NCI-H146 treated with DMSO at 0.1 percent for 48 hours (cell line): ENCODE results near the gene MTHFD1L.
"Not testable (repeated sequence)": the region's sequence is repeated elsewhere in the genome, so short reads cannot be mapped to it uniquely, and the experiment has no call there.

Experiments used
- DNase-seq: peaks from one replicate; lab custom pipeline; 2025; ENCODE audit not compliant: unreplicated experiment; lab: John Stamatoyannopoulos, UW

Gene MTHFD1L

DNA sequence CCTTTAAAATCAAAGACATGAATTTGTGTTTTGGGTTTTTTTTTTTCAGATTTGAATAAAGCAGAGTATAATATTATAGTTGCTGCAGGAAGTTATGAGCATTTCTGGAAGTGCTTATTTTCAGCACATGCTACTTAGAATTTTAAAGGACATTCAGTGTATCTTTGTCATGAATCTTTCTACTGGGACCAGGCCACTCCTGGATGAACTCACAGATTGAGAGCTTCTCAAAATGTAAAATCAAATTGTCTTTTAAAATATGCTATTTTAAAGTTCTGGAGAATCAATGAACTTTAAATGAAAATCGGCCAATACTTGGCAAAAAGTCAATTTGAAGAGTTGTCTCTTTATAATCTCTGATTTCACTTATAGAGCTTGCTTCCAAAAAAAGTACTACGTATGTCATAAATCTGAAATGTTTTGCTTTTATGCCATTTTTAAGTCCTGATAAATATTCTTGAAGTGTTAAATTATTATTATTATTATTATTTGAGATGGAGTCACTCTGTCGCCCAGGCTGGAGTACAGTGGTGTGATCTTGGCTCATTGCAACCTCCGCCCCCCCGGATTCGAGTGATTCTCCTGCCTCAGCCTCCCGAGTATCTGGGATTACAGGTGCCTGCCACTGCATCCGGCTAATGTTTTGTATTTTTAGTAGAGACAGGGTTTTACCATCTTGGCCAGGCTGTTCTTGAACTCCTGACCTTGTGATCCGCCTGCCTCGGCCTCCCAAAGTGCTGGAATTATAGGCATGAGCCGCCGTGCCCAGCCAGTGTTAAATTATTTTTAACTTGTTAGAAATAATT, 198.5 kb downstream of the MTHFD1L start:
- DNase-seq, result no peak

DNA sequence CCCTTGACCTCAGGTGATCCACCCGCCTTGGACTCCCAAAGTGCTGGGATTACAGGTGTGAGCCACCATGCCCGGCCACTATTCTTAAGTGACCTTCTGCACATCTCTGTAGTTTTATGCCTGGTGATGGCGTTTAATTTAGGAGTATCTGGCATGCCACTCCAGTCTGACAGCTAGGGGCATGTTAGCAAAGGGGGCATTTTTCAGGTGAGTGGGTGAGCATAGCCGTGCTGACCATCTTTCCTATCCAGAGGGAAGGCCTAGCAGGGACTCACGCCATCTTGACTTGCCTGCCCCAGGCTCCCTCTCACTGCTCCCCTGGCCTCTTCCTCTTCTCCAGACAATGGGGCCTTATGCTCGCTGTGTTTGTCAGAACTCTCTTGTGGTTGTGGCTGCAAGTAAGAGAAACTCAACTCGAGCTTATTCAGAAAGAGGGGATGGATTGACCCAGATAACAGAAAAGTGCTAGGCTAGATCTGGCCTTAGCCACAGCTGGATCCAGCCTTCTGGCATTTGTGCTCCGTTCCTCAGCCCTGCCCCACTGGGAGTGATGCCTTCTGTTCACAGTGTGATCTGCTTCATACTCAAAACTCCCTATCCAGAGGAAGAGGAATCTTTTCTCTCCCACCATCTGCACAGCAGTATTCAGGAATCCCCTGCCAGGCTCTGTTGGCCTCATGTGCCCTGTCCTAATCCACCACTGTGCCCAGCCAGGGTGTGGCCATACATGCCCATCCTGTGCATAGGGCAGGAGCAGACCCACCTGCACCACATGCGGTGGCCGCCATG, 199.7 kb downstream of the MTHFD1L start:
- DNase-seq, result no peak

DNA sequence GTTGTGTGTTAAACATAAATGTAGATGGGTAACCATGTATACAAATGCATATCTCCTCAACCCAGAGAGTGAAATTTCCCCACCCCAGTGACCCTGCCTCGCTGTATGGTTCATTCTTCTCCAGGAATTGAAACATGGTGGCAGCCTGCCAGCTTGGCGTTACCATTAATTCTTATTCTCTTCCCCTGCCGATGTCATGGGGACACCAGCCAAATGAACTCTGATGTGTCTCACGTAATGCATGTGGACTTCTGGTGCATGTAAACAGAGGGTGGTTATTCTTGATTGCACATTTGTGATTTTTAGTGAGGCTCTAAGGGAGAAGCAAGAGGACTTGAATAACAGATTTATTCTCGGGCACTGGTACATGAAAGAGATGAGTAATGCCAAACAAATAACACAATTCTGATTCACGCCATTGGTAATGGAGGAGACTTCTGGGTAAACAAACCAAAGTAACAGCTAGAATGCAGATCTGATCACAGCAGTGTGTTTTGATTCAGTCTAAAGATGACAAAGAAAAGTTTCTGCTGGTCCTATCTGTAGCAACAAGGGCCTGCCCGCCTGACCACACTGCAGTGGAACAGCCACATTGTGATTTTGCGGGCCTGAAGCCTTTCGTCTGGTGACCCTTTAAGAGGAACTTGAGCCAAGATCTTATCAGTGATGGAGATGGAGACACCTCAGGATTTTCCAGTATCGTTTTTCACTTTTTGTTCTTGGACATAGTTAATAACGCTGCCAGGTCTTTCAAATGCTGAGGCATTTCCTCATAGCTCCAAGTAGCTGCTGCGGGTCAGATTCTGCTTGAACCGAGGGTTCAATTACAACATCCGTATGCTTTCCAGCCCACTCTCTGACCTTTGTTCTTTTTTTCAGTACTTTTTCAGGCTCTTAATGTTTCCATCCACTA, 202.4 kb downstream of the MTHFD1L start:
- no peak for DNase-seq

DNA sequence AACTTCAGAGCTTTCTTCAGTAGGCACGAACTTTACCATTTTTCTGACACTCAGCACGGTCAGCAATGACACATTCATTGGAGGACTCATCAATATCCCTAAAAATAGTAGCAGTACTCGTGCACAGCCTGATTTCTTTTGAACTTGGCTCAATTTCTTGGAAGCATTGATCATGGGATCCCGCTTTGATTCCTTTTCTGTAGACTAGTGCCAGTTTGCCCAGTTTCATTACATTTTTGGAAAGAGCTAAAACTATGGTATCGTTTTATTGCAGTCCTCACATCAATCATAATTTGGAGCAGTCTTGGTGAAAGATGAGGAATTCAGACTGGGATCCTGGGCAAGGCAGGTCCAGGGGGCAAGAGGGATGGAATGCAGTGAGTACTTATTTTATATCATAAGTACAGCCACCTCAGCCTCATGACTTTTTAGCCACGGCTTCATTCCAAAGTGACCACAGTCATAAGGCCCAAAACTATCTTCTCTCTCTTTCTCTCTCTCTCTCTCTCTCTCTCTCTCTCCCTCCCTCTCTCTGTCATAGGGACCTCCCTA, 203.3 kb downstream of the MTHFD1L start:
- no peak for DNase-seq

DNA sequence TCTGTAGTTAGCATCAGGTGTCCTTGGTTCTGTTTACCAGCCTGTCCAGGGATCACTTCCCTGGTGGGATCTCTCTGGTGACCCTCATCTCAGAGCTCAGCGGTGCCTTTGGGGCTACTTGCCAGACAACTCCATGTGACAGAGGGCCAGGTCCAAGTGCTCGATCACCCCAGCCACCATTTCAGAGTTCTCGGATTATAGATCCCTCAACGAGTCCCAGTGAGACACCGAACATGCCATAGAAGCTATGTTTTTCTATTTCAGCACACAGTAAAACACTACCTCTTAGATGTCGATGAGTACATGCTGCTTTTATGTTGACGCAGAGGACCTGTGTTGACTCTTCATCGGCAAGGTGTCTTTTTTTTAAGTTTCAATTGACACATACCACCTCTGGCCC, 204.1 kb downstream of the MTHFD1L start:
- no peak for DNase-seq

DNA sequence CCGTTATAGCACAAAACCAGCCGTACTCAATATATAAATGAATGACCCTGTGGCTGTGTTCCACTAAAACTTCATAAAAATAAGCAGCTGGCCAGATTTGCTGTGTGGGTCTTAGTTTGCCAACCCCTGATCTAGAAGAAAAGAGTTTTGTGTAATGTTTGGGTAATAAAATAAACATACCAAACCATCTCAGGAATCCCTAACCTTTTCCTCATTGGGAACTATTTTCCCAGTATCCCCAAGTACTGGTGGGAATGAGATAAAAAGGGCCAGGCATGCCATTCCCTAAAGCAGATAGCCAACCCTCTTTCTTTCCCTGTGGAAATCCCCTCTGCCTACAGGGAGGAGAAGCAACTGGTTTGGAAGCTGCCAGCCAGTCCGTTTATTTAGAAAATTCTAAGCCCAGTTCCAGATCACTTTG, 205.1 kb downstream of the MTHFD1L start:
- no peak for DNase-seq

DNA sequence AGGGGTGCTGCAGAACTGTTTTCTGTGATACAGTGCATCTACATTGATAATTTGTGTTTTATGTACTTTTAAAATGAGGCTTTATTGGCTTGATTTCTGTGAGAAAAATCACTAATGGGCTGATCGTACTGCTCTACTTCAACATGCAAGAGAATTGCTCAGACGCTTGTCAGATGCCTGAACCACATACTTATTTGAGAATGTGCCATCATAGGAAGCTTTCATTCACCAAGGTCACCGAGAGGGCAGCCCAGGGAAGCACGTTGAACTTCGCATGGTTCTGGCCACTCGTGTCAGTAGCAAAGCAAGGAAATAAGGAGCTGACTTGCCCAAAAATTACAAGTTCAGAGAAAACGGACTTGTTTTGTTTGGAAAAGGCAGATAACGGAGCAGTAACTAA, 205.8 kb downstream of the MTHFD1L start:
- DNase-seq, result no peak

DNA sequence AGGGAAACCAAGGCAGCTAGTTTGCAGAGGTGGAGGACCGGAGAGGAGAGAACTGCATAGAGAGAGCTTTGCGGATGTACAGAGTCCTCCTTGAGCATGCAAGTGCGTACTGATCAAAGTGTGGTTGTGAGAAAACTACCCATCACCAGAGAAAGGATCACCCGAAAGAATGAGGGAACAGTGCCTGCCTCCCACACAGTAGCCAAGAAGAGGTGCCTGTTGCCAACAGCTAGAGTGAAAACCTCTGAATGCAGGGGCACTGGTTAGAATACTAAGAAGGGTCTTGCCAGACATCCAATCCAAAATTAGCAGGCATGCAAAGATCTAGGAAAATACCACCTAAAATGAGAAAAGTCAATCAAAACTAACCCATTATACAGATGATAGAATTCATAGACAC, 207.6 kb downstream of the MTHFD1L start:
- DNase-seq, result no peak

DNA sequence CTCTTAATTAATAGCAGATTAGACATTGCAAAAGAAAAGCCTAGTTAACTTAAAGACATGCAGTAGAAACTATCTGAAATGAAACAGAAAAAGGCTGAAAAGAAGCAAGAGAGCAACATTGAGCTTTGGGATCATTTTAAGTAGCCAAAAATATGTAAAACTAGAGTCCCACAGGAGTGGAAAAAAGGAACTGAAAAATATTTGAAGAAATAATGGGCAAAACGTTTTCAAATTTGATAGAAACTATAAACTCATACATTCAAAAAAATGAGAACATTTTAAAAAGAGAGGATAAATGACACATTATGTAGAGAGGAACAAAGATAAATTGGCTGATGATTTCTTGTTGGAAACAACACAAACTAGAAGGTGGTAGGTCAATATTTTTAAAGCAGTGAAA, 208.2 kb downstream of the MTHFD1L start:
- no peak for DNase-seq

DNA sequence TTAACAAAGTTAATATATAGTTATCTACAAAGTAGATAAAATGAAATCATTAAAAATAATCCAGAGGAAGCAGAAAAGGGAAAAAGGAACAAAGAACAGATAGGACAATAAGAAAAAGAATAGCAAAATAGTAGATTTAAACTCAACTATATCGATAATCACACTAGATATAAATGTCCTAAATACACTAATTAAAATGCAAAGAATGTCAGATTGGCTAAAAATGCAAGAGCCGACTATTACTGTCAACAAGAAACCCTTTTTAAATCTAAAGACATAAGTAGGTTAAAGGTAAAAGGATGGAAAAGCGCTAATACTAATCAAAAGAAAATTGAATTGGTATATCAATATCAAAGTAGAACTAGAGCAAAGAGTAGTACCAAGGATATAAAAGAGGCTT, 209.5 kb downstream of the MTHFD1L start:
- no peak for DNase-seq

DNA sequence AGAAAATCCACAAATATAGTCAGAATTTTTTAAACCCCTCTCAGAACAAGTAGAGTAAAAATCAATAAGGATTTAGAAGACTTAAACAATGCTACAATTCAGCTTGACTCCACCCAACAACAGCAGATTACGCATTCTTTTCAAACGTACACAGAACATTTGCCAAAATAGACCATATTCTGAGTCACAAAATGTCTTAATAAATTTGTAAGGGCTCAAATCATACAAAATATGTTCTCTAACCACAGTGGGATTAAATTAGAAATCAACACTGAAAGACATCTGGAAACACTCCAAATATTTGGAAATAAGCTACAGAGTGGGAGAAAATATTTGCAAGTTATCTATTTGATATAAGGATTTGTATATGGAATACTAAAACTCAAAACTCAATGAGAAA, 210.0 kb downstream of the MTHFD1L start:
- no peak for DNase-seq

DNA sequence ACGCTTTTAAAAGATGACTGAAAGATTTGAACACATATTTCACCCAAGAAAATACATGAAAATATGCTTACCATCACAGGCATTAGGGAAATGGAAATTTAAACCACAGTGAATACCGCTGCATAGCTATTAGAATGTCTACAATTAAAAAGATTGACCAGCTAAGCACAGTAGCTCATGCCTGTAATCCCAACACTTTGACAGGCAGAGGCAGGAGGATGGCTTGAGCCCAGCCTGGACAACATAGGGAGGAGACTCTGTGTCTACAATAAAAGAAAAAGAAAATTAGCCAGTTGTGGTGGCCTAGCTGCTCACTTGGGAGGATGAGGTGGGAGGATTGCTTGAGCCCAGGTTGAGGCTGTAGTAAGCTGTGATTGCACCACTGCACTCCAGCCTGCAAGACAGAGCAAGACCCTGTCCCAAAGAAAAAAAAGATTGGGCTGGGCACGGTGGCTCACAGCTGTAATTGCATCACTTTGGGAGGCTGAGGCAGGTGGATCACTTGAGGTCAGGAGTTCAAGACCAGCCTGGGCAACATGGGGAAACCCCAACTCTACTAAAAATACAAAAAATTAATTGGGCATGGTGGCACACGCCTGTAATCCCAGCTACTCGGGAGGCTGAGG, 210.5 kb downstream of the MTHFD1L start:
- no peak for DNase-seq

DNA sequence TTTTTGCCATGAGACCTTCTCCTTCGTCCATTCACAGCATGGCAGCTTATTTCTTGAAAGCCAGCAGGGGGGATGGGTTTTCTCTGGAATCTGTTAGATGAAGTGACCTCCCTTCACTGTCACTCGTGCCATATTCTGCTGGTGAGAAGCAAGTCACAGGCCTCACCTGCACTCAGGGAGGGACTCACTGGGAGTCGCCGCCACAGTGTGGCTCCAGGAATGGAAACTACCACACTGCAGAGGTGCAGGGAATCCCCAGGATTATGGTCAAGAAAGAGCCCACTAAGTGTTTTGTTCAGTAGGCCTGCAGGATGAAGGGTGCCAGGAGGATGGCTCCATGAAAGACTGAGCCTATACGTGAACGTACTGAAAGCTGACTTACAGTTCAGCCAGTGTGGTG, 213.2 kb downstream of the MTHFD1L start:
- no peak for DNase-seq

DNA sequence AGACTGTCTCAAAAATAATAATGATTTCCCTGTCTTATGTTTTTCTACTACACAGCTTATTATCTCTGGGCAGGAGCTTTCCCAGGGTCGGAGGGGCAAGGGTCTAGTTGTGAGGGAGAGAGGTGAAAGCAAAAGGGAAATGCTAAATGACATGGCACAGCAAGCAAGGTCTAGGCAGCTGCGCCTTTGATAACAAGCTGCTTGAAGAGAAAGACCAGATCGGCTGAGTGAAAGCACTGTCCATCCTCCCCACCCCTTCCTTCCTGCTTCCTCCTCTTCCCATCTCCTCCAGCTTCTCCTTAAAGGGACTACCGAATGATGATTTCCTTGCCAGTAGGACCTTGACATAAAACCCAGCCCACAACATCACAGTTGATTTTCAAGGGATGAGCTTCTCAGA, 216.2 kb downstream of the MTHFD1L start:
- no peak for DNase-seq

DNA sequence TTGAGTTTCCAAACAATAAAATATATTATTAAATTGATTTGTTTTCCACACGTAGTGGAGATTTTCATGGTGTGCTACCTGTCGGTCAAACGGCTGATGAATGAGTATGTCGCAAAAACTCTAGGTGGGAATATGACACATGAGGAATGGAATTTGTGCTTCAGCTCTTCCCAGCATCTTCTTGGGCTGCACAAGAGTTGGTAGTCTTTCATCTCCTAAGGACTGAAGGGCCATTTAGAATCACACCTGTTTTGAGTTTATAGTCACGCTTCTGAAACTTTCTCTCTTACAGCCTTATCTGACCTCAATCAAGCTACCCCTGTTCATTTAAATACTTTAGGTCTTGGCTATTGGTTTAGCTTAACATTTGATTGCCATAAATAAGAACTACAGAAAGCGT, 216.6 kb downstream of the MTHFD1L start:
- DNase-seq, result no peak

DNA sequence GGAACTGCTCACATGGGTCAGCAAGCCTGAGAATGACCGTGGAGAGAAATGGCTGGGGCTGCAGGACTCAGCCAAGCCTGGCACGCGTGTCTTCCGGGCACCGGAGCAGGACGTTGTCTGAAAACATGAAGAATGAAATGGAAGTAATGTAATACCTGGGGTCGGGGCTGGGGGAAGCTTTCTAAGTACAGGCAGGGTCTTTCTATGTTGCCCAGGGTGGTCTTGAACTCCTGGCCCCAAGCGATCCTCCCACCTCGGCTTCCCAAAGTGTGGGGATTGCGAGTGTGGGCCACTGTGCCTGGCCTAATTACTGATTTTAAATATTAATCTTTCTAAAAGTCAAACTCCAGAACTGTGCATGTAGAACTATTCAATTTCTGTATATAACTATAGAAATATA, 218.8 kb downstream of the MTHFD1L start:
- no peak for DNase-seq

DNA sequence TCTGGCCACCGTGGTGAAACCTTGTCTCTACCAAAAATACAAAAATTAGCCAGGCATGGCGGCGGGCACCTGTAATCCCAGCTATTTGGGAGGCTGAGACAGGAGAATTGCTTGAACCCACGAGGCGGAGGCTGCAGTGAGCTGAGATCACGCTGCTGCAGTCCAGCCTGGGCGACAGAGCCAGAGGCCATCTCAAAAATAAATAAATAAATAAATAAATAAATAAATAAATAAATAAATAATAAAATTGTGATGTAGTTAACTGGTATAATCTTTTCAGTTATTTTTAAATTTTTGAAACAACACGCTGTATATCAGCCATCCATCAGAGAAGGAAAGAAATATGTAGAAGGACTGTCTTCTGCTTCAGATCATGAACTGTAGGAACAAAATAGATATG, 221.6 kb downstream of the MTHFD1L start:
- DNase-seq, result not testable (repeated sequence)

DNA sequence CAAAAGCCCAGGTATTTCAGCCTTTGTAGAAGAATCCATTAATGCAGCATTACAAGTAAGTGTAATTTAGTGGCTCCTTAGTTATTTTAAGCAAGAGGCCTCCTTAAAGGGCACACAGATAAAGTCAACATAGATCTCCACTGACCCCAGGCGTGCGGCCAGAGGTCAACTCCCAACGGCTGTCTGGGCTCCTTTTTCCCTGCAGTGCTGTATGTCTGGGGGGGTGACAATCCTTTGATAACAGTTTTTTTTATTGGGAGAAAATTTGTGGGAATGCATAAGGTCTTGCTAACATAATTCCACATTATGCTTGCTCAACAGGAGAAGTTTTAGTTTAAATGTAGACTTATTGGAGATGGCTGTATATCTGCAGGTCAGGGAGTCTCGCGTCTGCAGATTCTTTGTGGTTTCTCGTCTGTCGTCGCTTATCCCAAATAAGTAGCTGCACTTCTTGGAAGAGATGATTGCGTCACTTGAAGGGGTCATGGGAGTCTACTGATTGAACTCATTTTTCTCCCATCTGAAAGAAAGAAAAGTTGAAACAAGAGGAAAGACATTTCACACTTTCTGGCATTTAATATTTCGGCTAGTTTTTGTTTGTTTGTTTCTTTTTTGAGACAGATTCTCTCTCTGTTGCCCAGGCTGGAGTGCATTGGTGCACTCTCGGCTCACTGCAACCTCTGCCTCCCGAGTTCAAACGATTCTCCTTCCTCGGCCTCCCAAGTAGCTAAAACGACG, 222.5 kb downstream of the MTHFD1L start:
- DNase-seq, result no peak

DNA sequence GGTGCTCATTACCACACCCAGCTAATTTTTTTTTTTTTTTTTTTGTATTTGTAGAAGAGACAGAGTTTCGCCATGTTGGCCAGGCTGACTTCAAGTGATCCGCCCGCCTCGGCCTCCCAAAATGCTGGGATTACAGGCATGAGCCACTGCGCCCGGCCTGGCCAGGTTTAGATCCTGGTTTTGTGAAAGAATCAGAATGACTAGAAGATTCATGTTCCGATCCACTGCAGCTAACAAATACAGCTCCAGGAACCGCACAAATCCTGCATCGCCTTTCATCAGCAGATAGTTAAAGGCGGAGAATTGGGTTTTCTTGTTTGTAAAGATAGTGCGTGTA, 223.1 kb downstream of the MTHFD1L start:
- no peak for DNase-seq

DNA sequence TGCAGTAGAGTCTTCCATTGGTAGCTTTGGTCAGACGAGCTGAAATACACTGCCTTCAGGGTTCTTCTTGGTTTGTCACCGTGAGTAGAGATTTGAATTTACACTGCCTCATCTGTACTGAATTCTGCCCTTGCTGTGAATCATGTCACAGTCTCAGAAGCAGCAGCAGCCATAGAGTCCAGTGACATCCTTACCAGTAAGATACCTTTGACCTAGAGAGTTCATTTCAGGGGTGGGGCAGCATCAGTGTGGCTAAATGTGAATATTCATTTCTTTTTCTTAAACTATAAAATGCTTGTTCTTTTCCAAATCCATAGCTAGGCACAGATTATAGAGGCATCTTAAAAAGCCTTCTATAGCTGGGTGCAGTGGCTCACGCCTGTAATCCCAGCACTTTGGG, 223.5 kb downstream of the MTHFD1L start:
- no peak for DNase-seq
